ENCODE measurements around the gene ANKS3.

The ANKS3 gene

DNA sequence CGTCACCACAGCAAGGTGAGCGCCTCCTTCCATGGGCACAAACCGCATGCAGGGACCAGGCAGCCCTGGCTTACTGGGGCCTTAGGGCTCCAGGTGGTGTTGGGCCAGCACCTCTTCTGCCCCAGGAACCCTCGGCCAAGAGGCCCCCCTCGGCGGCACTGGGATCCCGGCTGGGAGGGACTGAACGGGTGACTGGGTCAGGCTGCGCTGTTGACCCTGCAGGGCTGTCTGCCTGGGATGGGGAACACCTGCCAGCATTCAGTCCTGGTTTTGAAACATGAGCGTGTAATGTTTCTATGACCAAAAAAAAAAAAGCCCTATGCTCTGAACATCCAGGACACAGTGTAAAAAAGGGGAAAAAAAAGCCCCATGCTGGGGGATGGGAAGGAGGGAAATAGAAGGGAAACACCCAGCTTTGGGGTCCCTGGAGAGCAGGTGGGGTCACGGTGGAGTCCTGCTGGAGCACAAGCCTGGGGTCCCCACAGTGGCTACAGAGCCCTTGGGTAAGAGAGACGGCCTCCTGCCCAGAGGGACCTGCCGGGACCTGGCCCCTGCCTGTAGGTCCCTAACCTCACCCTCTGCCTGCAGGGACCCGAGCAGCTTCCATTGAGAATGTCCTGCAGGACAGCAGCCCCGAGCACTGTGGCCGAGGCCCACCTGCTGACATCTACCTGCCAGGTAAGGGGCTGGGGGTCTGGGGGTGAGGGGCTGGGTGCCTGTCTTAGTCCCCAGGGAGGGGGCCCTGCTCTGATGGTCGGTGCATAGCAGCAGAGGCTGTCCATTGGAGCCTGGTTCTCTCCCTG, 50.6 kb downstream of the ANKS3 start:
- DNase-seq, result no peak

DNA sequence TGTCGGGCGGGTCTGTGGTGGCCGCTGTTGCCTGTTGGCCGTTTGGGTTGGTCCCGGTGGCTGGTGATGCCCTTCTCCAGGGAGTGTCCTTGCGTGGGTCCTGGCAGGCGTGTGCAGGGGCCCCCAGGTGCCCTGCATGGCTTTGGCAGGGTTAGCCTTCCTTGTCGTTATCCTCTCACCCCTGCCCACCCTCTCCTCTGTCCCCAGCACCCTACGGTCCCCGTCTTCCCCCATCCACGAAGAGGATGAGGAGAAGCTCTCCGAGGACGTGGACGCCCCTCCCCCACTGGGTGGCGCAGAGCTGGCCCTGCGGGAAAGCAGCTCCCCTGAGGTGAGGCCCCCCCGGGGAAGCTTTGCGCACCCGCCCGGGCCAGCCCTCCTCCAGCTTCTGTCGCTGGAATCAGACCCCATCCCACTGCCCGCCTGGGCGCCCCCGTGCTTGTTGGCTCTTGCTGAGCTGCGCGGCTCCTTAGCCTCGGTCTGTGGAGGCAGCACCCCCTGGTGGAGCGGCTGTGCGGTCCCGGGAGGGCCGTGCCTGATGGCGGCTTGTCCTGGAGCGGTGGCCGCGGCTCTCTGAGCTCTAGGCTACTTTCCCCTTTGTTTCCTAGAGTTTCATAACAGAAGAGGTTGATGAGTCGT, 51.3 kb downstream of the ANKS3 start:
- no peak for DNase-seq

DNA sequence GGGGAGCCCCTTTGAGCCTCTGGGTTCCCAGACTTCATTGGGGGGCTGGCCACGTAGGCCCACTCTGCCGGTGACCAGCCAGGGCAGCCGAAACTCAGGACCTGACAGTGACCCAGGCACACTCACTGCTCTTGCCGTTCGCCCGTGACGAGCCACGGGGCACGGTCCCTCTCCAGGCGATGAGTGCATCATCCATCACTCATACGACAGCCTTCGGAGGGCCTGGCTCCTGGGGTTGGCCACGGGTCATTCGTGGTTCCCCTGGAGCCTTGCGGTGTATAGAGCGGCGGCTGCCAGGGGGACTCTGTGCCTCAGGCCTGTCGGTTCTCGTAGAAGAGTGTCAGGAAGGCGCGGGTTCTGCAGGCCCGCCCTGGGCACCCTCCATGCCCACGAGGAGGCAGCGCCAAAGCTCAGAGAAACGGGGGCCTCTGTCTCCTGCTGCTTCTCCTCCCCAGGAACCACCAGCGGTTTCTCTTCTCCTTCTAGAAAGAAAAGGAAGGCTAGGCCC, 51.9 kb downstream of the ANKS3 start:
- DNase-seq, result no peak

DNA sequence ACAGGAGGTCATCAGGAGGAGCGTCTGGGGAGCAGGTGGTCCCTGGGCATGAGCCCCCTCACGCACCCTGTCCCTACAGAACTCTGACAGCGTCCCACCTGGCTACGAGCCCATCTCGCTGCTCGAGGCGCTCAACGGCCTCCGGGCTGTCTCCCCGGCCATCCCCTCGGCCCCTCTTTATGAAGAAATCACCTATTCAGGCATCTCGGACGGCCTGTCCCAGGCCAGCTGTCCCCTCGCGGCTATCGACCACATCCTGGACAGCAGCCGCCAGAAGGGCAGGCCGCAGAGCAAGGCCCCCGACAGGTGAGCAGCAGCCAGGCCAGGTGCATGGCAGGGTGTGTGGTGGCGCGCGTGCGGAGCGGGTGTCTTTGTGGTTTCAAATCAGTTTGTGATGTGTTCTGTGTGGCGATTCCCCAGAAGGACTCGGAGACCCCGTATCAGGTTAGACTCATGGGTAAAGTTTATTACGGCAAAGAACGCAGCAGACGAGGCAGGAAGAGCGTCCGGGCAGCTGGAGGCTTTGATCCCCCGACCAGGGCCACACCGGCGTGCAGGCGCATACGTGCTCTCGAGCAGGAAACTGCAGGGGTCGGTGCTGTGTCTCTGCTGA, 52.5 kb downstream of the ANKS3 start:
- DNase-seq, result no peak

DNA sequence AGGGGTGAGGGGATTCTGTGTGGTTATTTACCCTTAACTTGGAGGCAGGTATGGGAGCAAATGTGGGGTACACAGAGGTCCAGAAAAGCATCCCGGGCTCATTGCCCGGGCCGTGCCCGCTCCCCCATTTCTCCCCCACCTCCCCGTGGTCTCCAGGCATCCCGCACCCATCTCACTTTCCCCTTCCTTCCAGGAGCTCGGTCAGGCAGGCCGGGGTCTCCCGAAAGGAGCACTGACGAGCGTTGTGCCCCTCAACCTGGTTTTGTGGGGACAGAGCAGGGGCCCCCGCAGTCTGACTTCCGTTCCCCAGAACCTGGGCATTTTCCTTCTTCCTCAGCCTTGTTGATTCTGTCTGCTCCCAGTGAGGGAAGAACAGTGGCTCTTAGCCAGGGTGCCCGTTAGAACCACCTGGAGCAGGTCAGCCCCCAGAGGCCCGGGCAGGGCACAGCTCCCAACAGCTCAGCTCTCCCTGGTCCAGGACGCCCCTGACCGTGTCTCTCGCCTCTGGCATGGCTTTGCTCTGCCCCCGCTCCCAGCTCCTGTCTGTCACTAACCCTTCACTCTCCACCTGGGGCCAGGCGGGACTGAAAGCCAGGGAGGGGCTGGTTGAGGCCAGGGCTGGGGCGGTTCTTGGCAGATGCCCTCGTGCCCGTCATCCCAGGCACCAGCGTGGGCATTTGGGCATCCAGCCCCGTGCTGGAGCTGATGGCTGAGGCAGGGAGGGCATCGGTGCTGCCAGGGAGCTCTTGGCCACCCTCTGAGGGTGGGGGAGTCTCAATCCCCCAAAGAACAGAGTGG, 53.2 kb downstream of the ANKS3 start:
- no peak for DNase-seq

DNA sequence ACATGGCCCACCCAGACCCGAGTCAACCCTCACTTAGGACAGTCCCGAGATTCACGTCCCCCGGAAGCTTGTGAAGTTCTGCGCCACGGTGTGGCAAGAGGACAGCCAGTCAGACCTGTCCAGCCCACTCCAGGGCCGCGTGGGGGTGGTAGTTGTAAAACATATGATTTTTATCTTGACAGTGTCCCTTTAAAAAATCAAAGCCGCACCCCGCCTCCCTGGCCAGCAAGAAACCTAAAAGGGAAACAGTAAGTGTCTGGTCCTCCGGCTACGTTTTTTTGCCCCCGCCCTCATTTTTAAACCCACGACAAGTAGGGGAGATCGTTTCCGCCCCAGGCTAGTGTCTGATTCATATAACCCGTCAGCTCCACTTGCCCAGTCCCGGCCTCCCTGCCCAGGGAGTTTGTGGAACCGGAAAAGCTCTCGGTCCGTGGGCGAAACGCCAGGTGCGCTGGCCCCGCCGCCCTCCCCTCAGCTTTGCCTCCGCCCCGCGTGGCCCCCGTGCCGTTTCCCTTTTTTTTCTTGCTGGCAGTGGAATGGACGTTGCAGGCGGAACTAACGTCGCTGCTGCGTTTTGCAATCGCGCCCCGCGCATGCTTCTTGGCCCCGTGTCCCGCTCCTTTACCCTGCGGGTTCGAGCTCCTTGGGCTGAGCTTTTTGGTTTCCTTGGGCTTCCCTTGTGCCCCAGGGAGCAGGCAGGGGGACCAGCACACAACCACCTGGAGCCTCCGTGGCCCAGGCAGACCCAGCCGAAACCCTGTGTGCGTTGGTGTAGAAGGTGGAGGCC, 54.0 kb downstream of the ANKS3 start:
- DNase-seq, result no peak

DNA sequence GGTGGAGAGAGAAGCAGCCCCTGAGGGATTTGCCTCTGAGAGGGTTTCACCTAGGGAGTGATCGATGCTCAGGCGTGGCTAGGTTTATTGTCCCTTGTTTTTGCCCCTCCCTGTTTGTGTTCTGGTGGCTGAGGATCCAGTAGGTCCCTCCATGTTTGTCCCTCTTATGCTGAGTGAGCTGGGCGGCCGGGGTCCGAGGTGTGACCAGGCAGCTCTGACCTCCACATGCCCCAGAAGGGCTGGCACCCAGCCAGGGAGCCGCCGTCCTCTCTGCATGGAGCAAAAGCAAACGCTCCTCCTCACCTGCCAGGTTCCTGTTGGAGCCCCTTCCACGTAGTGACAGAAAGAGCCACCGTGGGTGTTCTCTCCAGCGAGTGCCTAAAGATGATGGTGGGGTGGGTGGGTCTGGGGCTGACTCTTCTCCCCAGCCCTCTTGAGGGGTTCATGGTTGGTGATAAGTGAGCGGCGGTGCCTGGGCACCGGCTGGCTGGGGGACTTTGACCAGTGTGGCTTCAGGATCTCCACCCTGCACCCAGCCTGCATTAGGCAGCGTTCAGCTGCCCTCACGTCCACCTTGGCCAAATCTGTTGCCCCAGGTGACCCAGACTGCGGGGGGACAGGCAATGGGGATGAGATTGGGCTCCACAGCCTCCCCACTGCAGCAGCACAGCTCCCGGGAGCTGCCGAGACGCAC, 54.8 kb downstream of the ANKS3 start:
- DNase-seq, result no peak

DNA sequence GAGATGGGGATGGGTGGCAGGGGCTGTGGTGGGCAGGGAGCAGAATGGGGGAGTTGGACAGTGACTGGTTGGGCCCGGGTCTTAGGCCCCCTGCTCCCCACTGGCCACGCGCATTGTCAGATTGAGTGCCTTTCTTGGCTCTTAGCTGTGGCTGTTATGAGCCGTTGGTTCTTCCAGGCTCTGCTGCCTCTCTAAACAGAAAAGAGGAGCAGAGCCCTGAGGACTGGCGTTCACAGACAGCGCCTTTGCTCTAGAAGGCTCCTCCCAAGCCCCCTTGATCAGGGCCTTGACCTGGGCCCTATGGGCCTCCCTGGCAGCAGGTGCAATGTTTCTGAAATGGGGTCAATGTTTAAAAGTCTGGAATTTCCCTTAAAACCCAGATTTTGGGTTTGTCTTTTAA, 55.5 kb downstream of the ANKS3 start:
- DNase-seq, result no peak

DNA sequence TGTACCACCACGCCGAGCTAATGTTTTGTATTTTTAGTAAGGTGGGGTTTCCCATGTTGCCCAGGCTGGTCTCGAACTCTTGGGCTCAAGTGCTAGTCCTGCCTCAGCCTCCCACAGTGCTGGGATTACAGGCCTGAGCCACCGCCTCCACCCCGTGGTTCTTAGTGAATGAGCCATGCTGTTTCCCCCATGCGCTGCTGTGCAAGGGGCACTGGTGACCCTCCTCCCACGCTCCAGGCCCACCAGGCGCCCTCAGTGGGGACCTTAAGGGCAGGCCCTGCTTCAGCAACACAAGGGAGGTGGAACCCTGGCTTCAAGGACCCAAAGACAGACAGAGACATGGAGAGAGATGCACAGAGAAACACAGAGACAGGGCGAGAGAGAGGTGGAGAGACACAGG, 56.1 kb downstream of the ANKS3 start:
- no peak for DNase-seq

DNA sequence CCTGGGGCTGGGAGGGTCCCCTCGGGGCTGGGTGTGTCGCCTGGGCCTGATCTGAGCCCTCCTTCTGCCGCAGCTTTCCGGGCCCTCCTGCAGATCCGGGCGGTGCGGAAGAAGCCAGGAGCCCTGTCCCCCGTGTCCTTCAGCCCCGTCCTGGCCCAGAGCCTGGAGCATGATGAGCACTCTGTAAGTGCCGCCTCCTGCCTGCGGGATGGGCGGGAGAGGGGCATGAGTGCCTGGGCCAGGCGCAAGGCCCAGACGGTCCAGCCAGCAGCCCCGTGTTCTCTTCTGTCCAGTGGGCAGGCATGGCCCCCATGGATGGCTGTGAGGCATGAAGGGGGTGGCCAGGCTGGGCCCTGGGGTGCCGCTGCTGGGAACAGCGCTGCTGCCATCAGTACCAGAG, 56.7 kb downstream of the ANKS3 start:
- no peak for DNase-seq

DNA sequence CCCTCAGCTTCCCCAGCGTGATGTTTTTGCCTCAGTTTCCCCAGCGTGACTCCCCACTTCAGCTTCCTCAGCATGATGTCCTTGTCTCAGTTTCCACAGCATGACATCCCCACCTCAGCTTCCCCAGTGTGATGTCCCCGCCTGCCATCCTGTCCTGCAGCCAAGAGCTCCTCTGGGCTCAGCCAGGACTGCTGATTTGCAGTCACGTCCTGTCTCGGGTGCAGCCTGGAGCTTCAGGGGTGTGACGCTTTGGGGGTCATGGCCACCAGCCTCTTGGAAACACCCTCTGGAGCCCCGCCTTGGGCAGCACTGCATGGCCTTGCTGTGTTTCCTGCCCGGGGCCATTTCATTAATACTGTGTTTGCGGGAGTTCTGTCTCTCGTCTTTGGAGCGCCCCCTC, 57.2 kb downstream of the ANKS3 start:
- no peak for DNase-seq

DNA sequence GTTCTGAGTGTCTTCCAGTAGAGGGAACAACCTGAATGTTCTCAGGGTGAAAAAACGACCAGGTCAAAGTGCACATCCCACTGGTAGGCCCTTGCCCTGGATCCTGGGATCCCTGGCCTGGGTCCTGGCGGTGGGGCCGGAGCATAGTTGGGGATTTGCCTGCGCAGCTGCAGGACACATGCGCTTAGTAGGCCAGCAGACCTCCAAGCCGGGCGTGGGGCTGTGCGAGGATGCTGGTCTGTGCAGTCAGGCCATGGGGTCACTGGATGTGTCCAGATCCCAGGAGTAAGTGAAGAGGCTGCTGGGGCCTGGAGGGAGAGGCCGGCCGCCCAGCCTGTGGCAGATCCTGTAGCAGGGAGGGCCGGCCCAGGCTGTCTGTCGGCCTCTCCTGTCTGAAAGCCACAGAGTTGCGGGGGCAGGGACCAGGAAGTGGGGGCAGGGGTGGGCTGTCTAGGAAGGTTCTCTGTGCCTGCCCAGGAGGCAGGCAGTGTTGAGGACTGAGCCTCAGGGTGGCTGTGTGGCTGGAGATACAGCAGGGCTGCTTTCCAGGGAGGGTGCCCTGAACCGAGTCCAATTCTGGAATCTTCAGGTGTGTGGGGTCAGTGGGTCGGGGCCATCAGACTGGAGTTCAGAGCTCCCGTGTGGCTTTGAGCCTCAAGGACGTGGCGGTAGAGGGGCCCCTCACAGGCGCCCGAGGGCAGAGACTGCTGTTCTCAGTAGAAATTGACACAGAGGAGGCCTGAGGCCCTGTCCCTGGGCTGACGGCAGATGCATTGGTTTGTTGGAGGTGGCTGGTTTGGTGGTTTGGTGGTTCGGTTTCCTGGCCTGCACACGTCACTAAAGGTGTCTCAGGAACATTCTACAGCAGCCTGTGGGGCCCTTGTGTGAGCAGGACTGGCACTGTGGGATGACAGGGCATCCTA, 57.9 kb downstream of the ANKS3 start:
- no peak for DNase-seq

DNA sequence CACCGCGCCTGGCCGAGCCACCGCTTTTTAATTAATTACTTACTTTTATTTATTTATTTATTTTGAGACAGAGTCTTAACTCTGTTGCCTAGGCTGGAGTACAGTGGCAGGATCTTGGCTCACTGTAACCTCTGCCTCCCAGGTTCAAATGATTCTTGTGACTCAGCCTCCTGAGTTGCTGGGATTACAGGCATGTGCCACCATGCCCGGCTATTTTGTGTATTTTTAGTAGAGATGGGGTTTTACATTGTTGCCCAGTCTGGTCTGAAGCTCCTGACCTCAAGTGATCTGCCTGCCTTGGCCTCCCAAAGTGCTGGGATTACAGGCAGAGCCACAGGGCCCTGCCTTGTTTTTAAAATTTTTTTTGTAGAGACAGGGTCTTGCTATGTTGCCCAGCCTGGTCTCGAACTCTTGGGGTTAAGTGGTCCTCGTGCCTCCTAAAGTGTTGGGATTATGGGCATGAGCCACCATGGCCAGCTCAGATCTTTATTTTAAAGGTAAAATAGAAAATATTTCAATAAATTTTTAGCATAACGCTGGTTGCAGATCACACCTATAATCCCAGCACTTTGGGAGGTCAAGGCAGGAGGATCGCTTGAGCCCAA, 59.0 kb downstream of the ANKS3 start:
- no peak for DNase-seq

DNA sequence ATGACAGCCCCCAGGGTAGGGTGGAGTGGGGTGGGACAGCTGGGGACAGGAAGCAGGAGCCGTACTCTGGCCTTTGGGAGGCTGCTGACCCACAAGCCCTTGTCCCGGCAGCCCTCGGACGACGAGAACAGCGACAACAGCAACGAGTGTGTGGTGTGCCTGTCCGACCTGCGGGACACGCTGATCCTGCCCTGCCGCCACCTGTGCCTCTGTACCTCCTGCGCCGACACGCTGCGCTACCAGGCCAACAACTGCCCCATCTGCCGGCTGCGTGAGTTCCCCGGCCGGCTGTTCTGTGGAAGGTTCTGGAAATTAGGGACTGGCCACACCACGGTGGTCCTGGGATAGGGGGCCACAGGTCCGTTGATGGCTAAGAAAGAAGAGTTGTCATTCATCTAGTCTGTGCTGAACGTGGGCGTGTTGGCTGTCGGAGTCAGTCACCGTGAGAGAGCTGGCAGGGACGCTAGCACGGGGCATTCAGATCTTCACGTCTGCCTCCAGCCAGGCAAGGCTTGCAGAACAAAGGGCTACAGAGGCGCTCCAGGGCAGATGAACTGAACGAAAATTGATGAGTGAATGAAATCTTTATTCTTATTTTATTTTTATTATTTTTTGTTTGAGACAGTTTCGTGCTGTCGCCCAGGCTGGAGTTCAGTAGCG, 60.6 kb downstream of the ANKS3 start:
- DNase-seq, result no peak

DNA sequence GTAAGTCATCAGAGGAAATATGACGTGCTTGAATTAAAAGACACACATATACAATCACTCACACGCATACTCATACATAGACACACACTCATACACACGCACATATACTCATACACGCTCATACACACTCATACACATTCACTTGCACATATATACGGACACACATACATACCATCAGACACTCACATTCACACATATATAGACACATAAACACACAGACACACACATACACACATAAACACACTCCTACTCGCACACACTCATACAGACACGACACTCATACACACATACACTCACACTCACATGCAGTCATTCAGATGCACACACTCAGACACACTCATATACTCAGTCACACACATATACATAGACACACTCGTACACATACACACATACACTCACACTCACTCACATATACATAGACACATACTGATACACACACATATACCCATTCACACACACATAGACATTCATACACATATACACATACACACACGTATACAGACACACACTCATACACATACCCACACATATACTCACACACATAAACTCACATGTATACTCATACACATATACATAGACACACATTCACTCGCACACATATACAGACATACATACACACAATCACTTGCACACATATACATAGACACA, 65.6 kb downstream of the ANKS3 start:
- no peak for DNase-seq

DNA sequence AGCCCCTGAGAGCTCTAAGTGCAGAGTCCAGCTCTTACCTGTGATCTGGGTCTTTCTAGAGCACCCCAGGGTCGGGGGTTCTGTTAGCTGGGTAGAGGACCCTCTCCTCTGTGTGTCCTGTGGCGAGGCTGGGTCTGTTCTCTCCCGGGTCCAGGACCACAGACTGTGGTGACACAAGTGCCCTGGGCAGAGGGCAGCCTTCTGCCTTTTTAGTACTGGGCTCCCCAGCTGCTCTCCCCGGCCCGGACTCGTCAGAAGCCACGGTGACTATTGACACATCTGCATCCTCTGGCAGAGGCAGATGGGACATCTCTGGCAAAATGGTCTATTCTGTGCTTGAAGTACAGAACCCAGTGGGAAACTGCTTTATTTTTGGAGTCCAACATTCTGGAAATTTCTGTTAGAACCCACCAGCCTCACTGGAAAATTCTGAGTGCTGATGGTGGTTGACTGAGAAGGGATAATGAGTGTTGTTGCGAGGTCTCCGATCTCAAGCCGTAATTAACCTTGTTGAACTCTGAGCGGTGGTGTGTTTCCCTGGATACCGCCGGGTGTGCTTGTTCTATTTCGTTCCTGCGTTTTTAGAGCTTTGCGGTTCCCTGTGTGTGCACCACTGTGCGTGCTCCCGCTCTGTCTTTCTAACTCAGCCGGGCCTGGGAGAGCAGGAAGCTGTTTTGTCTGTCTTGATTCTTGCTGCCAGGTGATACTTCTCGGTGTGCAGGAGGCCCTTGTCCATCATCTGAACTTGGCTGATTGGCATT, 66.7 kb downstream of the ANKS3 start:
- no peak for DNase-seq

DNA sequence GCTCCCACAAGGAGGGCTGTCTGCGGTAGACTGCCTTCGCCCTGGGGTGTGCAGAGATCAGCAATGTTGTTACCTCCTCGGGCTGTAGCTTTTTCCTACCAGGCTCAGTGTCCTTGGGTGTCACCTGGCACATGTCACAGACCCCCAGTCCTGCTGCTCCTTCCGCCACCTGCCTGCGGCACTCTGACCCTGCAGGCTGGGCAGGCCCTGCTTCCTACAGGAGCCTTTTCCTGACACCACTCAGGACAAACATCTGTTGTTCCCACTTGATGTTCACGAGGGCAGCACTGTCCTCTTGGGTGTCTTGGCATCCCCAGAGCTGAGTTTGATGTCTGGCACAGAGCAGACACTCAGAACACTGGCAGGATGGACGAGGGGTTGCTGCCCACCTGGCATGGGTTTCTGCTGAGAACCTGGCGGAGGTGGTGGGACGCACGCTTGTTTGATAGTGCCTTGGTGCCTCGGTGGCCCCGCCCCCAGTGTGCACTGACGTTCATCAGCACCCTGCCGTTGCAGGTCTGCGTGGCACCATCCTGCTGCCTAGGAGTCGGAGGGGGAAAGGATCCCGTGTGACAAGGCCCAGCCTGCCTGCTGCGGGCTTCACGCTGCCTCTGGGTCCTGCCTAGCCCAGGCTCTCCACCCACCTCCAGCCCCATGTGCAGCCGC, 67.4 kb downstream of the ANKS3 start:
- DNase-seq, result no peak

All from GOT3 (cell line).